LNCAP (cell line): ENCODE measurements around the gene SEC14L6.

Source experiments
- TF ChIP-seq, protein P1 (sequence below): fragments of 450-650 bp; IDR thresholded peaks from 2 replicates; pipeline ENCODE4 v1.5.1; 2017; ENCODE audit warnings: mild to moderate bottlenecking

SEC14L6 gene

GRCh38 chr22:30519842-30520425 is 26.6 kb downstream of the SEC14L6 start:
- TF ChIP-seq, protein P1, sequence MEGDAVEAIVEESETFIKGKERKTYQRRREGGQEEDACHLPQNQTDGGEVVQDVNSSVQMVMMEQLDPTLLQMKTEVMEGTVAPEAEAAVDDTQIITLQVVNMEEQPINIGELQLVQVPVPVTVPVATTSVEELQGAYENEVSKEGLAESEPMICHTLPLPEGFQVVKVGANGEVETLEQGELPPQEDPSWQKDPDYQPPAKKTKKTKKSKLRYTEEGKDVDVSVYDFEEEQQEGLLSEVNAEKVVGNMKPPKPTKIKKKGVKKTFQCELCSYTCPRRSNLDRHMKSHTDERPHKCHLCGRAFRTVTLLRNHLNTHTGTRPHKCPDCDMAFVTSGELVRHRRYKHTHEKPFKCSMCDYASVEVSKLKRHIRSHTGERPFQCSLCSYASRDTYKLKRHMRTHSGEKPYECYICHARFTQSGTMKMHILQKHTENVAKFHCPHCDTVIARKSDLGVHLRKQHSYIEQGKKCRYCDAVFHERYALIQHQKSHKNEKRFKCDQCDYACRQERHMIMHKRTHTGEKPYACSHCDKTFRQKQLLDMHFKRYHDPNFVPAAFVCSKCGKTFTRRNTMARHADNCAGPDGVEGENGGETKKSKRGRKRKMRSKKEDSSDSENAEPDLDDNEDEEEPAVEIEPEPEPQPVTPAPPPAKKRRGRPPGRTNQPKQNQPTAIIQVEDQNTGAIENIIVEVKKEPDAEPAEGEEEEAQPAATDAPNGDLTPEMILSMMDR, result no peak

DNA sequence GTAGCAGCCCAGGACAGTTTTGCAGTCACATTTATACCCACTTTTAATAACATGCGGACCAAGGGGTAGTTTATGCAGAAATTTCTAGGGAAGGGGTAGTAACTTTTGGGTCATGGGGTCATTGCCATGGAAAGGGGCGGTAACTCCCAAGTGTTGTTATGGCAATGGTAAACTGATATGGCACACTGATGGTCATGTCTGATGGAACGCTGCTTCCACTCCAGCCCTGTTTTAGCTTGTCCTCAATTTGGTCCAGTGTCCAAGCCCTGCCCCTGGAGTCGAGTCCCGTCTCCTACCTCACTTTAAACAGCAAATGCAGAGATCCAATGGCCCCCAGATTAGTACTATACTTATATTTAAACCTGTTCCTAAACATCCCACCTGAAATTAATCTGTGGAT is 29.8 kb downstream of the SEC14L6 start:
- TF ChIP-seq, protein P1, result no peak

GRCh38 chr22:30516273-30516672 is 30.3 kb downstream of the SEC14L6 start:
- TF ChIP-seq, protein P1, result no peak

DNA sequence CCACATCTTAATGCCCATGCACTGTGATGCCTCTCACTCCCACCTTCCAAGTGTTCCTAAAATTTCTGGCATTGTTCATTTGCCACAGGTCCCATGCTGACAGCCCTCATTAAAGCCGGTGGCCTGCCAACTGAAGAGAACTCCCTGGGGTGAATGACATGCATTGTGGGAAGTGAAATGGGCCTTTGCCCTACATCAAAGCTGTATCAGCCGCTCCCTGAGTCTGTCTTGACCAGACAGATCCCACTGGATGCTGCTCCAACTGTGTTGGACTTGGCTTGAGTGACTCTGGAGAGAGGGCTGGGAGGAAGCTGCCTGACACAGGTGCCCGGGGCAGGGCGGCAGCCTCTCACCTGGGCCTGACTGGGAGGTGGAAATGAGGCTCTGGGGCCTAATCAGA is 32.3 kb downstream of the SEC14L6 start:
- TF ChIP-seq, protein P1, result no peak

GRCh38 chr22:30513462-30513861 is 33.1 kb downstream of the SEC14L6 start:
- TF ChIP-seq, protein P1, result no peak

- TF ChIP-seq, protein P1, result no peak
These were observed 34.6 kb downstream of the SEC14L6 start for GRCh38 chr22:30511911-30512310.

- TF ChIP-seq, protein P1, result no peak
These were observed 35.4 kb downstream of the SEC14L6 start for GRCh38 chr22:30511109-30511508.

DNA sequence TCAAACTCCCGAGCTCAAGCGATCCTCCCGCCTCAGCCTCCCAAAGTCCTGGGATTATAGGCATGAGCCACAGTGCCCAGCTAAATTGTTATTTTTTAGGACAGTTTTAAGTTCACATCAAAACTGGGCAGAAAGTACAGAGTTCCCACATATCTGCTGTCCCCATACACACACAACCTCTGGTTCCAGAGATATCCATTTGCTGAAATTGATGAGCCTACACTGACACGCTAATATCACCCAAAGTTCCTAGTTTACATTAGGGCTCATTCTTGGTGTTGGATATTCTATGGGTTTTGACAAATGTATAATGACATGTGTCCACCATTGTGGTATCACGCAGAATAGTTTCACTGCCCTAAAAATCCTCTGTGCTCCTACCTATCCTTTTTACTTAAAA is 38.3 kb downstream of the SEC14L6 start:
- TF ChIP-seq, protein P1, result no peak
